ENCODE results near the gene SORCS3.

The SORCS3 gene

DNA sequence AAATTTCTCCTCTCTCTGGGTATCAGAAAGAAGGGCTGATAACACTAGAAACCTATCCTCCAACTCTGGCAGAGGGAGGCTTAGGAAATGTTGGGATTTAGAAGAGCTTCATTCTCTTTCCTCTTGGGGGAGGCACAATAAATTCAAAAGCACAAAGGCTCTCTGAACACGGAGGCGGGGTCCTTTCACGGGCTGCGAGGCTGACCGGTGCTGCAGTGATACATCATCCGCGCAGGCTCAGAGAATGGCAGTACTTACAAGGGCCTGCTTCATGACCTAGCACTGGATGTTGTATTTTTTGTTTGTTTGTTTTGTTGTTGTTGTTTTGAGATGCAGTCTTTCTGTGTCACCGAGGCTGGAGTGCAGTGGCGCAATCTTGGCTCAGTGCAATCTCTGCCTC is 306.2 kb downstream of the SORCS3 start:
- H3K27me3 ChIP-seq (ENCODE audit: control insufficient read depth in 1 of 2, insufficient read depth in 2 of 2, low read length in 2 of 2), result no peaks in the 10 kb centered on the region
- H3K4me3 ChIP-seq (ENCODE audit: low read depth in 1 of 2, low read length in 2 of 2), result no peak overlapping the region
- H3K4me1 ChIP-seq (ENCODE audit: control insufficient read depth in 1 of 2, insufficient read depth in 2 of 2, low read length in 2 of 2), result no peaks in the 10 kb centered on the region
- H3K9ac ChIP-seq (ENCODE audit: low read depth in 1 of 2, low read length in 2 of 2), result no peak overlapping the region
- H3K36me3 ChIP-seq (ENCODE audit: control insufficient read depth in 1 of 2, insufficient read depth in 2 of 2, low read length in 2 of 2), result no peaks in the 10 kb centered on the region
- H3K27ac ChIP-seq (ENCODE audit: low read depth, low read length), result no peak overlapping the region
- no peaks in the 10 kb centered on the region for H3K9me3 ChIP-seq (ENCODE audit: control insufficient read depth in 1 of 2, low read length in 2 of 2)

DNA sequence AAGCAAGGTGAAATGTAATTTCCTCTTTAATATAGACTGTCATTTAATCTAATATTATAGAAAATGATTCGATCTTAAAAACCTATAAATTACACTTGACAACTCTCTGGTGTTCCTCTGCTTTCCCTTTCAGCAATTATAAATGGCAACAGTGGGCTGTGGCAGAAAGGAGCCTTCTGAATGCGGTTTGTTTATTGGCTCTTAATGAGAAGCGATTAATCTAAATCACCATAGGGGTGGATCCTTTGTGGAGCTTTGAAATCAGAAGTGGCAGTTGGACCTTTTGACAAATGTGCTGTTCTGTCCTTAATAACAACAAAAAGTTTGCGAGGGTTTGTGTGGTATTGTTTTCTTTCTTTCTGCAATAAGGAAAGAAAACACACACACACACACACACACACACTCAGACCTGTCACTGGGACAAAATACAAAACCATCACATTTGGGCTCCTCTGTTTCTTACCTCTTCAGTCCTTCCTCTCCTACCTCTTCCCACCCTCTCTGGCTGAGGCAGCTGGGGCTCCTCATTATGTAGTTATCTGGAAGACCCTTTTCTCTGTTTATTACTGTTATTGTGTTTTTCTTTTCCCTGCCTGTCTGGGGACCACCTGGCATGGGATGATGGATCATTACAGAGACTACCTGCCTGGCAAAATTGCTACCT is 316.2 kb downstream of the SORCS3 start:
- H3K27me3 ChIP-seq (ENCODE audit: control insufficient read depth in 1 of 2, insufficient read depth in 2 of 2, low read length in 2 of 2), result no peaks in the 10 kb centered on the region
- H3K27ac ChIP-seq (ENCODE audit: low read depth, low read length), result no peak overlapping the region
- no peaks in the 10 kb centered on the region for H3K9me3 ChIP-seq (ENCODE audit: control insufficient read depth in 1 of 2, low read length in 2 of 2)
- no peak overlapping the region for H3K4me3 ChIP-seq (ENCODE audit: low read depth in 1 of 2, low read length in 2 of 2)
- no peaks in the 10 kb centered on the region for H3K4me1 ChIP-seq (ENCODE audit: control insufficient read depth in 1 of 2, insufficient read depth in 2 of 2, low read length in 2 of 2)
- H3K36me3 ChIP-seq (ENCODE audit: control insufficient read depth in 1 of 2, insufficient read depth in 2 of 2, low read length in 2 of 2), result no peaks in the 10 kb centered on the region
- no peak overlapping the region for H3K9ac ChIP-seq (ENCODE audit: low read depth in 1 of 2, low read length in 2 of 2)

DNA sequence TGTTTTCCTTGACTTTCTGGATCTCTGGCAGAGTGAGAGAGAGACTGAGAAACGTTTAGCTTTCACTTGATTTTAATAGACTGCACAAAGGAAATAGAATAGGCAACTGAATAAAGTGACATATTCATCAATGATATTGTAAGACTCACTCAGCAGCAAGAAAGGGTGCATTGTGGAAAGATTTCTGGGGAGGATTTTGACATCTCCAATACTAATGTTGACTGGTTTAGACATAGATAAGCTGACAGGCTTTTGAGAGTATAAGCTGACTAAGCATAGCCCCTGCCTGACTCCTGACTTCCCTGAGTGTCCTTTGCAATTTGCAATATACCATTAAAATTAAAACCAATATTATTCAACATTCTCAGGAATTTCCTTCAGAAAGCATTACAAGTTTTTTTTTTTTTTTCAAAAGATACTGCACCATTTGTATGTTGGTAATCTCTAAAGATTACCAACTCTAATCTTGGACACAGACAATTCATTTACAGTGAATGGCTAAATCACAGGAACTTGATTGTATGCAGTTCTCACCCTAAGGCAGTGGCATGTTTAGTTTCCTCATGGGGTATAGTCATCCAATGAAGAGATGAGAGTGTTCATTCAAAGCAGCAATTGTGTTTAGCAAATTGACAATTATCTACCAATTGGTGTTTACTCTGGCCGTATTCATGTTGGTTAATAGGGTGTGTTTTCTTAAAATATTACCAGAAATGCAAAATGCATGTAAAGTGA is 325.6 kb downstream of the SORCS3 start:
- Histone ChIP-seq H3K27me3 (ENCODE audit: control insufficient read depth in 1 of 2, insufficient read depth in 2 of 2, low read length in 2 of 2) (no peaks in the 10 kb centered on the region), H3K36me3 (ENCODE audit: control insufficient read depth in 1 of 2, insufficient read depth in 2 of 2, low read length in 2 of 2) (no peaks in the 10 kb centered on the region), H3K4me3 (ENCODE audit: low read depth in 1 of 2, low read length in 2 of 2) (no peak overlapping the region), H3K9me3 (ENCODE audit: control insufficient read depth in 1 of 2, low read length in 2 of 2) (no peaks in the 10 kb centered on the region), H3K27ac (ENCODE audit: low read depth, low read length) (no peak overlapping the region), H3K4me1 (ENCODE audit: control insufficient read depth in 1 of 2, insufficient read depth in 2 of 2, low read length in 2 of 2) (no peaks in the 10 kb centered on the region), H3K9ac (ENCODE audit: low read depth in 1 of 2, low read length in 2 of 2) (no peak overlapping the region)

DNA sequence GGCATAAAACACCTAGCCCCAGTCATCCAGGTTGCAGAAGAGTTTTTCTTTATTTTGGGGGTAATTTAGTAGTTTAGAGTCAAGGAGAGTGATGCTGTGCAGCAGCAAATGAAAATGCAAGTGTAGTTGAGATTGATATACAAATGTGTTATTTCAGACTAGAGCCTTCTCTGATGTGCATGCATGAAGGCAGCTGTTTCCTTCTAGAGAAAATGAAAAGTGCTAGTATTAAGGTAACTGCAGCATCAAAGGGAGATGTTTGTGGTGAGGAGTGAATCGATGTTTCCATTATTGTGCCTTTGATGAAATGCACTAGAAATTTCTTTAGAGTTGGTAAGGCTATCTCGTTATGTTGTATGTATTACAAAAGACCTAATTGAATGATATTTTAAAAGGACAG is 339.3 kb downstream of the SORCS3 start:
- H3K9ac ChIP-seq (ENCODE audit: low read depth in 1 of 2, low read length in 2 of 2), result no peak overlapping the region
- no peaks in the 10 kb centered on the region for H3K4me1 ChIP-seq (ENCODE audit: control insufficient read depth in 1 of 2, insufficient read depth in 2 of 2, low read length in 2 of 2)
- no peak overlapping the region for H3K4me3 ChIP-seq (ENCODE audit: low read depth in 1 of 2, low read length in 2 of 2)
- no peaks in the 10 kb centered on the region for H3K9me3 ChIP-seq (ENCODE audit: control insufficient read depth in 1 of 2, low read length in 2 of 2)
- no peak overlapping the region for H3K27ac ChIP-seq (ENCODE audit: low read depth, low read length)
- no peaks in the 10 kb centered on the region for H3K27me3 ChIP-seq (ENCODE audit: control insufficient read depth in 1 of 2, insufficient read depth in 2 of 2, low read length in 2 of 2)
- H3K36me3 ChIP-seq (ENCODE audit: control insufficient read depth in 1 of 2, insufficient read depth in 2 of 2, low read length in 2 of 2), result no peaks in the 10 kb centered on the region

DNA sequence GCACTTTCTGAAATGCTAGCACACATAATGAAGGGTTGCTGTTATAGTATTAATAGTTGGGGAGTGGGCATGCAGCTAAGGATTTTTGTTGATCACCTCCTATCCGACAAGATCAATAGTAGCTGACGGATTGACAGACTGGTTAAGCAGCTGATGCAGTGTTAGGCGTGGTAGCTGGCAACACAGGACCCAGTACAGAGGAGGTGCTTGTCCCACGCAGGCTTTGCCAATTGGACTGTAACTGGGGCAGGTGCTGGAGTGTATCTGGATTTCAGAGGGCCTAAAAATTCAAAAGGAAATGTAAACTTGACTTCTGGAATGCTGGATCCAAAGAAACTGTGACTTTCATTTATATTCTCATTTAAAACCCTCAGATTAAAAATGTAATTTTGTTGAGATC is 340.9 kb downstream of the SORCS3 start:
- Histone ChIP-seq H3K4me3 (ENCODE audit: low read depth in 1 of 2, low read length in 2 of 2) (no peak overlapping the region), H3K27ac (ENCODE audit: low read depth, low read length) (no peak overlapping the region), H3K9me3 (ENCODE audit: control insufficient read depth in 1 of 2, low read length in 2 of 2) (no peaks in the 10 kb centered on the region), H3K9ac (ENCODE audit: low read depth in 1 of 2, low read length in 2 of 2) (no peak overlapping the region), H3K36me3 (ENCODE audit: control insufficient read depth in 1 of 2, insufficient read depth in 2 of 2, low read length in 2 of 2) (no peaks in the 10 kb centered on the region), H3K4me1 (ENCODE audit: control insufficient read depth in 1 of 2, insufficient read depth in 2 of 2, low read length in 2 of 2) (no peaks in the 10 kb centered on the region), H3K27me3 (ENCODE audit: control insufficient read depth in 1 of 2, insufficient read depth in 2 of 2, low read length in 2 of 2) (no peaks in the 10 kb centered on the region)

DNA sequence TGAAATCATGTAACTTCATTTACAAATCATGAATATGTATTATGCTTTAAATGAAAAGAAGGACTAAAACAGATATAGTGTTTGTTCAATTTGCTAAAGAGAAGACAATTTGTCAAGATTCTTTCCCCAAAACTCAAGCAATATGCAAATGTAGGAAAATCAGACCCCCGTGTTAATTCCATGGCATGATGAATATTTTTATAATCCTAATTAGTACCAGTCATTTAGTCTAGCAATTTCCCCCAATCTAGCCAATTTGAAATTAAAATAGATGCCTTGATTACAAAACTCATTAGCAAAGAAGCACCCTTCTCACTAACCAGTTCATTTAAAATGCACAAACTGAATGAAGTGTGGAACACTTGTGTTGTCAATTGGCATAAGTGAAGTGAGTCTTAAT is 347.6 kb downstream of the SORCS3 start:
- Histone ChIP-seq H3K4me1 (ENCODE audit: control insufficient read depth in 1 of 2, insufficient read depth in 2 of 2, low read length in 2 of 2) (no peaks in the 10 kb centered on the region), H3K27ac (ENCODE audit: low read depth, low read length) (no peak overlapping the region), H3K9me3 (ENCODE audit: control insufficient read depth in 1 of 2, low read length in 2 of 2) (no peaks in the 10 kb centered on the region), H3K9ac (ENCODE audit: low read depth in 1 of 2, low read length in 2 of 2) (no peak overlapping the region), H3K36me3 (ENCODE audit: control insufficient read depth in 1 of 2, insufficient read depth in 2 of 2, low read length in 2 of 2) (no peaks in the 10 kb centered on the region), H3K27me3 (ENCODE audit: control insufficient read depth in 1 of 2, insufficient read depth in 2 of 2, low read length in 2 of 2) (no peaks in the 10 kb centered on the region), H3K4me3 (ENCODE audit: low read depth in 1 of 2, low read length in 2 of 2) (no peak overlapping the region)

DNA sequence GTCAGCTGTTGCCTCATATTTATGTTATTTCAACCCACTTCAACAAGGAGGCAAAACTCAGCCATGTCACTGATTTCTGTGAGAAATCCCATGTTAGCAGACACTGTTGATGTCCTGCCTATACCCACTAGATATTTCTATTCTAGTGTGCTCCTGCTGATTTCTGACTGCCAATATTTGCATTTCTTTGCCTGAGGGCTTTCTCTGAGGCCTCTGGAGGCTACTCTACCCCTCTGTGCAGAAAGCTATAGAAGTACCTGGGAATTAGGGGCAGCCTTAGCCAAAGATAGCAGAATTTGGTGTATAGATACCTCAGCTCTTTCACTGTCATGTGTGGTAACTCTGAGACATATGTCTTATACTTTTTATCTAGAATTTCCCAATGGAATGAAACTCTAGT is 348.8 kb downstream of the SORCS3 start:
- no peaks in the 10 kb centered on the region for H3K4me1 ChIP-seq (ENCODE audit: control insufficient read depth in 1 of 2, insufficient read depth in 2 of 2, low read length in 2 of 2)
- H3K4me3 ChIP-seq (ENCODE audit: low read depth in 1 of 2, low read length in 2 of 2), result no peak overlapping the region
- no peaks in the 10 kb centered on the region for H3K36me3 ChIP-seq (ENCODE audit: control insufficient read depth in 1 of 2, insufficient read depth in 2 of 2, low read length in 2 of 2)
- no peaks in the 10 kb centered on the region for H3K9me3 ChIP-seq (ENCODE audit: control insufficient read depth in 1 of 2, low read length in 2 of 2)
- H3K9ac ChIP-seq (ENCODE audit: low read depth in 1 of 2, low read length in 2 of 2), result no peak overlapping the region
- H3K27ac ChIP-seq (ENCODE audit: low read depth, low read length), result no peak overlapping the region
- no peaks in the 10 kb centered on the region for H3K27me3 ChIP-seq (ENCODE audit: control insufficient read depth in 1 of 2, insufficient read depth in 2 of 2, low read length in 2 of 2)

DNA sequence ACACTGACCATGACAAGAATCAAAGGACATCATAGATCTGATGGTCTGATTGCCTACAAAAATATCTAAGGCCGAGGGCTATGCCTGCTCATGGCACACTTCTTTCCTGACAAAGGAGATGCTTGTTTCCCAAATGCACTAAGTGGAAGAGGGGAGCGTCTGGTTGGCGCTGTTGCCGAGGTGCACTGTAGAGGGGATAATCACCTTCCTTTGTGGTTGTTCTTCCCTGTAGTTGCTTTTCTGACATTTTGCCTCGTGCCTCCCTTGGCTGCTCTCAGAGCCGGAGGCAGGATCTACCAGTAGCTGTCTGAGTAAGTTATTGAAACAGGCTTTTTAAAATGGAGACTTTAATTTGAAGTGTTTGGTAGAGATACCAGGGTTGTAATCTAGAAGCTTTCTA is 352.0 kb downstream of the SORCS3 start:
- no peaks in the 10 kb centered on the region for H3K36me3 ChIP-seq (ENCODE audit: control insufficient read depth in 1 of 2, insufficient read depth in 2 of 2, low read length in 2 of 2)

DNA sequence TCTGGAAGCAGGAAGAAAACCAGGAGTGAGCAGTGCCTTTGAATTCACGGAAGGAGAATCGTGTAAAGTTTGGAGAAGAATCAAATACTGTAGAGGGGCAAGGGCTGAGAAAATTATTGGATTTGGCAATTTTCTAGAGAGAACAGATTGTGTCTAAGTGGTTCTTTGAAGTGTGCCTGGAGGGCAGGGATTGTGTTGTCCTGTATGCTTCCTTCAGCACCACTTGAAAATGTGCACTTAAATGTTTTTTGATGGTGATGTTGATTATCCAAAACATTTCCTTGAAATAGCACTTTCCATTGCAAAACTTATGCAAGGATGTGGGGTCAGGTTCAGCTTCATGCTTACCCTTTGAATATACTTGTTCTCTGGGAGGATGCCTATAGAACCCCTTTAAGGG is 360.2 kb downstream of the SORCS3 start:
- no peaks in the 10 kb centered on the region for H3K4me1 ChIP-seq (ENCODE audit: control insufficient read depth in 1 of 2, insufficient read depth in 2 of 2, low read length in 2 of 2)
- H3K27ac ChIP-seq (ENCODE audit: low read depth, low read length), result no peak overlapping the region
- H3K9me3 ChIP-seq (ENCODE audit: control insufficient read depth in 1 of 2, low read length in 2 of 2), result no peaks in the 10 kb centered on the region
- no peak overlapping the region for H3K4me3 ChIP-seq (ENCODE audit: low read depth in 1 of 2, low read length in 2 of 2)
- no peaks in the 10 kb centered on the region for H3K27me3 ChIP-seq (ENCODE audit: control insufficient read depth in 1 of 2, insufficient read depth in 2 of 2, low read length in 2 of 2)
- H3K36me3 ChIP-seq (ENCODE audit: control insufficient read depth in 1 of 2, insufficient read depth in 2 of 2, low read length in 2 of 2), result no peaks in the 10 kb centered on the region
- H3K9ac ChIP-seq (ENCODE audit: low read depth in 1 of 2, low read length in 2 of 2), result no peak overlapping the region

More for the DNA sequence above, 352.0 kb downstream of the SORCS3 start:
- Histone ChIP-seq H3K27ac (ENCODE audit: low read depth, low read length) (no peak overlapping the region), H3K9ac (ENCODE audit: low read depth in 1 of 2, low read length in 2 of 2) (no peak overlapping the region), H3K4me3 (ENCODE audit: low read depth in 1 of 2, low read length in 2 of 2) (no peak overlapping the region), H3K9me3 (ENCODE audit: control insufficient read depth in 1 of 2, low read length in 2 of 2) (no peaks in the 10 kb centered on the region), H3K27me3 (ENCODE audit: control insufficient read depth in 1 of 2, insufficient read depth in 2 of 2, low read length in 2 of 2) (no peaks in the 10 kb centered on the region), H3K4me1 (ENCODE audit: control insufficient read depth in 1 of 2, insufficient read depth in 2 of 2, low read length in 2 of 2) (no peaks in the 10 kb centered on the region)

DNA sequence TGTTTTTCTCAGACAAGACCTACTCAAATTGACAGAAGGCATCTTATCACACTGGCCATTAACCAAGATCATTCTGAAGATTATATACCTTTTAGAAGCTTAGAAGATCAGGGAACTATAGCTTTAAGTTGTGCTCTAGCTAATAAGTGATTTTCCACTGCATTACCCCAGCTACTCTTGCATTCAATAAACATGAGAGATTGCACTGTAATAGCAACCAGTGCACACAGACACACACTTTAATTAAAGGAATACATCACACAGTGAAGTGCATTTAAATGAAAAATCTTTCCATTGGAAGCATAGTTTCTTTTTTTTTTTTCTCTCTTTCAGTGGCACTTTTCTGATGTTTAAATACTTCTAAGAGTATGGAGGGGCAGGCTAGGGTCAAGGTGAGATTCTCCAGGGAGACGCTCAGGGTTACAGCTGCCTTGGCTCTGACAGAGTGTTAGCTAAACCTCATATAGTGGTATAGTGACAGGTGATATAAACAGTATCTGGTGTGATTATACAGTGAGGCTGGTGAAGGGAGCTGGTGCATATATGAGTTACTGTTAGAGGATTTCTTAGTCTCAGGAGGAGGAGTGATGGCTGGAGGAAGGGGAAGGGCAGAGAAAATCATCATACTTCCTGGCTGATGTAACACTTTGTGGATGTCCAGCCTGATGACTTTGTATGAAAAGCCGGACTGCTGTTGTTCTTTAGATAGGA is 369.5 kb downstream of the SORCS3 start:
- H3K27ac ChIP-seq (ENCODE audit: low read depth, low read length), result no peak overlapping the region
- H3K4me1 ChIP-seq (ENCODE audit: control insufficient read depth in 1 of 2, insufficient read depth in 2 of 2, low read length in 2 of 2), result no peaks in the 10 kb centered on the region
- H3K36me3 ChIP-seq (ENCODE audit: control insufficient read depth in 1 of 2, insufficient read depth in 2 of 2, low read length in 2 of 2), result no peaks in the 10 kb centered on the region
- no peak overlapping the region for H3K4me3 ChIP-seq (ENCODE audit: low read depth in 1 of 2, low read length in 2 of 2)
- H3K9ac ChIP-seq (ENCODE audit: low read depth in 1 of 2, low read length in 2 of 2), result no peak overlapping the region
- no peaks in the 10 kb centered on the region for H3K9me3 ChIP-seq (ENCODE audit: control insufficient read depth in 1 of 2, low read length in 2 of 2)
- no peaks in the 10 kb centered on the region for H3K27me3 ChIP-seq (ENCODE audit: control insufficient read depth in 1 of 2, insufficient read depth in 2 of 2, low read length in 2 of 2)

Data from duodenal mucosa (tissue), 2 donors.